ENCODE measurements around the gene UPF1.
A peak's percentile ranks its signal among the peaks of the same experiment; 100 is the strongest.

Gene UPF1

DNA sequence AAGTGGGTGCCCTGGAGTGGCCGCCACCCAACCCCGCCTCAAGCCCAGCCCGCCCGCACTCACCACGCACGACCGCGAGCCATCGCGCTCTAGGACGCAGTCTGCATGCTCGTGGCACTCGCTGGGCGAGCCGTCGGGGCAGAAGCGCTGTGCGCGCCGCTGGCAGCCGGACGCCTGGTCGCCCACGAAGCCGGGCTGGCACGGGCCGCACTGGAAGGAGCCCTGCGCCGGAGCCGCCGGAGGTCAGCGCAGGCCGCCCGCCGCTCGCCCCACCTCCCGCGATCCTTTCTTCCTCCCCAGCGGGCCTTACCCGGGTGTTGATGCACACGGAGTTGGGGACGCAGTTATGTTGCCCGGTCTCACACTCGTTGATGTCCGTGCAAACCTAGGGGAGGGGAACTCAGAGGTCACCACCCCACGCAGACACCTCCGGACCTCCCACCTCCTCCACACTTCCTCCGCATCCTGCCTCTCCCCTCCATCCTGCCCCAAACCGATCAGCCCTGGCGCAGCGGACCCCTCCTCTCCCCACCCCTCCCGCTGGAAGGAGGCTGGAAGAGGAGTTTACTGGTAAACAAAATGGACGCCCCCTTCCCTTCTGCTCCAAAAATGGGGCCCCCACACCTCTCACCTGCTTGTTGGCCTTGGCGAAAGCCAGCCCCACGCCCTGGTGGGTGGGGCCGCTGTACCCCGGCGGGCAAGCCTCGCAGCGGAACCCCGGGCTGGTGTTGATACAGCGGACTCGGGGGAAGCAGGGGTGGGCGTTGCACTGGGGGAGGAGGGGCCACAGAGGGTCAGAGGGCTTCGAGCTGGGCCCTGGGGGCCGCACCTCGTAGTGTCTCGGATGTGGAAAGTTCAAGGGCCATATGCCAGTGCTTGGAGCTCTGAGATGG, 43.0 kb upstream of the UPF1 start:
- peaks cover 10% of the 10 kb centered on the region for H3K4me1 Mint-ChIP-seq
- H3K4me3 Mint-ChIP-seq, result peak overlapping the region in 2 of 3 experiments; percentile 20 to 64
- H3K36me3 Mint-ChIP-seq (ENCODE audit: low read depth), result no peaks in the 10 kb centered on the region
- peaks cover 98% of the 10 kb centered on the region for H3K27me3 Mint-ChIP-seq (ENCODE audit: low read depth)
- peaks cover 5% of the 10 kb centered on the region for H3K9me3 Mint-ChIP-seq
- TF ChIP-seq, protein P1, sequence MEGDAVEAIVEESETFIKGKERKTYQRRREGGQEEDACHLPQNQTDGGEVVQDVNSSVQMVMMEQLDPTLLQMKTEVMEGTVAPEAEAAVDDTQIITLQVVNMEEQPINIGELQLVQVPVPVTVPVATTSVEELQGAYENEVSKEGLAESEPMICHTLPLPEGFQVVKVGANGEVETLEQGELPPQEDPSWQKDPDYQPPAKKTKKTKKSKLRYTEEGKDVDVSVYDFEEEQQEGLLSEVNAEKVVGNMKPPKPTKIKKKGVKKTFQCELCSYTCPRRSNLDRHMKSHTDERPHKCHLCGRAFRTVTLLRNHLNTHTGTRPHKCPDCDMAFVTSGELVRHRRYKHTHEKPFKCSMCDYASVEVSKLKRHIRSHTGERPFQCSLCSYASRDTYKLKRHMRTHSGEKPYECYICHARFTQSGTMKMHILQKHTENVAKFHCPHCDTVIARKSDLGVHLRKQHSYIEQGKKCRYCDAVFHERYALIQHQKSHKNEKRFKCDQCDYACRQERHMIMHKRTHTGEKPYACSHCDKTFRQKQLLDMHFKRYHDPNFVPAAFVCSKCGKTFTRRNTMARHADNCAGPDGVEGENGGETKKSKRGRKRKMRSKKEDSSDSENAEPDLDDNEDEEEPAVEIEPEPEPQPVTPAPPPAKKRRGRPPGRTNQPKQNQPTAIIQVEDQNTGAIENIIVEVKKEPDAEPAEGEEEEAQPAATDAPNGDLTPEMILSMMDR (IDR thresholded peaks at IDR 0.05; ENCODE audit: unreplicated experiment in 3 of 3), result no peak
- no peak overlapping the region for H3K27ac Mint-ChIP-seq

DNA sequence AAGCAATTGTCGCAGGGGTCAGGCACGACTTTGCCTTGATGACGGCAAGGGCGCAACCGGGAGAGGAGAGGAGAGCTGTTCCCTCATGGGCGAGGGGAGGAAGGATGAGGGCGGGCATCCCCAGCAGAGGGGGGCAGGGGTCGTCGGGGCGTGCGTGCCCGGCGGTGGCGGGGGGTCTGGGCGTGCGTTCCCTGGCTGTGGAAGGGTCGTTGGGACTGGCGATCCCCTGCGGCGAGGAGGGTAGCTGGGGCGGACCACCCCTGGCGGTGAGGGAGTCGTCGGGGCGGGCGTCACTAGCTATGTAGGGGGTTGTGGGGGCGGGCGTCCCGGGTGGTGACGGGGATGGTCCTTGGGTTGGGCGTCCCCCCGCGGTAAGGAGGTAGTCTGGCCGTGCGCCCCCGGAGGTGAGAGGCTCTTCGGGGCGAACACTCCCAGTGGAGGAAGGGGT, 42.3 kb upstream of the UPF1 start:
- peaks cover 100% of the 10 kb centered on the region for H3K27me3 Mint-ChIP-seq (ENCODE audit: low read depth)

DNA sequence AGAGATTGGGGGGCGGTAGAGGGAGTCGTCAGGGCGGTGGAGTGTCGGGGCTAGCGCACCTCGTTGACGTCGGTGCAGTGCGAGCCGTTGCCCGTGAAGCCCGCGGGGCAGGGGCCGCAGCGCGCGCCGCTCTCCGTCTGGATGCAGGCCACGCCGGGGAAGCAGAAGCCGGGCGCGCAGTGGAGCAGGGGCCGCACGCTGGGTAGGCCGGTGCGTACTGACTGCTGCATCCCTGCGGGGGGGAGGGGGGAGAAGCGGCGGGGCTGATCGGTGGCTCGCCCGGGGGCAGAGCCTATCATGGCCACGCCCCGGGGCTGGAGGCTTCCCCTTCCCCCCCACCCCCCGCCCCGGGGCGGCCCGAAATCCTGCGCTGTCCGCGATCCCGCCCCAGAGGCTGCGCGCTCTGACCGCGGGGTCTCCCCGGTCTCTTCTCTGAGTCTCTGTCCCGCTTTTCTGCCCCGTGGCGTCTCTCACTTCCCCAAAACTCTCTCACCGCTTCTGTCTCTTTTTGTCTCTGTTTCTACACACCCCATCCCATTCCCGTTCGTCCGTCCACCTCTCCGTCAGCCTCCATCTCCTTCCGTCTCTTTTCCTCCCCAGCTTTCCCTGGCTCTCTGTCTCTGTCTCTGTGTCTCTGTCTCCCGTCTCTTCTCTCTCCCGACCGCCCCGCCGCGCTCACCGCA, 41.7 kb upstream of the UPF1 start:
- Mint-ChIP-seq H3K27me3 (ENCODE audit: low read depth) (peaks cover 100% of the 10 kb centered on the region), H3K27ac (no peak overlapping the region)

More for the DNA sequence above, 42.3 kb upstream of the UPF1 start:
- H3K4me1 Mint-ChIP-seq, result peaks cover 10% of the 10 kb centered on the region
- peaks cover 5% of the 10 kb centered on the region for H3K9me3 Mint-ChIP-seq
- no peak overlapping the region for H3K27ac Mint-ChIP-seq
- H3K4me3 Mint-ChIP-seq, result peak overlapping the region in 2 of 3 experiments; percentile 25 to 64
- TF ChIP-seq, protein P1 (IDR thresholded peaks at IDR 0.05; ENCODE audit: unreplicated experiment in 3 of 3), result no peak
- H3K36me3 Mint-ChIP-seq (ENCODE audit: low read depth), result no peaks in the 10 kb centered on the region

DNA sequence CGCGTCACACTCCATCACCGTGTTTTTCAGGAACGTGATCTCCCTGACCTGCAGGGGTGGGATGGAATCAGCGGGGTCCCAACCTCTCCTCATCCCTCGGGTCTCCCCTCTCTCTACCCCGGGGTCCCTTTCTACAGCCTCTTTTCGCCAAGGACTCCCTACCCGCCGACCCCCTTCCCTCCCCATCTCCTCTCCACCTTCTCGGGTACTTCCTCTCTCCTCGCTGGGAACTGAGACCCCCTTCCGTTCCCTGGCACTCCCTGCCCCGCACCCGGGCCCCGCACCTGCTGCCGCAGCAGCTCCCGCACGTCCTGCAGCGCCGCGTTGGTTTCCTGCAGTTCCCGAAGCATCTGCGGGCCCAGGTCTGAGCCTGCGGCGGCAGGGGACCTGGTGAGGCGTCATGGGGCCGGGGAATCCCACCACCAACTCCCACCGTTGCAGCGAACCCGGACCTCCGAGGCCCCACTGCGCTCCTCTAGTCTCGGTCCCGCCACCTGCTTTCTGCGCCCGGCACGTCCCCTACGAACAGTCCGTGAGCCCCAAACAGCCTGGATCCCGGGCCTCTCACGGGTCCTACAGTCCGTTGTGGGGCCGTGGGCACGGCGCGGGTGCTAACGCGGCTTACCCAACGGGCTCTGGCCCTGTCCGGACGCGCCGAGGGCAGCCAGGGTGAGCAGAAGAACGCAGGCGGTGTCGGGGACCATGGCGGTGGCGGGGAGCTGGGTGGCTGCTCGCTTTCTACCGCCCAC, 41.0 kb upstream of the UPF1 start, which contains the start of gene COMP:
Gene COMP (minus strand): TSS at position 740 of the 749 bp plus-strand sequence. CDS start 36 bp downstream, at position 704.
- TF ChIP-seq, protein P1 (IDR thresholded peaks at IDR 0.05; ENCODE audit: unreplicated experiment in 3 of 3), result no peak
- Mint-ChIP-seq H3K4me1 (peaks cover 10% of the 10 kb centered on the region), H3K9me3 (peaks cover 5% of the 10 kb centered on the region), H3K27ac (no peak within 1 kb of the TSS), H3K27me3 (ENCODE audit: low read depth) (peaks cover 99% of the 10 kb centered on the region), H3K36me3 (ENCODE audit: low read depth) (no peaks in the 10 kb centered on the region), H3K4me3 (peak within 1 kb of the TSS; percentile 47 to 74 (median 66))

More for the DNA sequence above, 41.7 kb upstream of the UPF1 start:
- H3K36me3 Mint-ChIP-seq (ENCODE audit: low read depth), result no peaks in the 10 kb centered on the region
- TF ChIP-seq, protein P1 (IDR thresholded peaks at IDR 0.05; ENCODE audit: unreplicated experiment in 3 of 3), result no peak
- peaks cover 5% of the 10 kb centered on the region for H3K9me3 Mint-ChIP-seq
- H3K4me1 Mint-ChIP-seq, result peaks cover 10% of the 10 kb centered on the region
- peak overlapping the region; percentile 47 to 74 (median 66) for H3K4me3 Mint-ChIP-seq

DNA sequence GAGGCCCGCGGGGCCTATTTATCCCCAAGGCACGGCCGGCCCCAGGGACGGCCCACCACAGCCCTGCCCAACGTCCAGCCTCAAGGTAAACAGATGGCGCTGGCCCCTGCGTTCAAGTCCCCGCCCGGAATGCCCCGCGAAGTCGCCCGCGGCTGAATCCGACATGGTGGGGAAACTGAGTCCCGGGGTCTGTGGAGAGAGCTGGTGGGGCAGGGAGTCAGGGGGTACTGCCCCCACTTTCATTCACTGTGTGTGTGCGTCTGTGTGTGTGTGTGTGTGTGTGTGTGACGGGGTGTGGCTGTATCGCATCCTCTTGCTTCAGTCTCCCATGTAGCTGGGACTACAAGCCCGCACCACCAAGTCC, 40.5 kb upstream of the UPF1 start:
- Mint-ChIP-seq H3K4me3 (no peak overlapping the region), H3K27me3 (ENCODE audit: low read depth) (peaks cover 99% of the 10 kb centered on the region), H3K9me3 (peaks cover 5% of the 10 kb centered on the region), H3K36me3 (ENCODE audit: low read depth) (no peaks in the 10 kb centered on the region), H3K27ac (no peak overlapping the region), H3K4me1 (peaks cover 10% of the 10 kb centered on the region)
- TF ChIP-seq, protein P1 (IDR thresholded peaks at IDR 0.05; ENCODE audit: unreplicated experiment in 3 of 3), result no peak
